ENCODE data around the gene AMZ1. TPM values are rescaled to one million over a fixed set of nuclear protein-coding genes. Genes with fewer than 3 reads are reported as not detected.

AMZ1 gene
- total RNA-seq, 2 donors from 2014 or later: 0.66 to 1.6 TPM

DNA sequence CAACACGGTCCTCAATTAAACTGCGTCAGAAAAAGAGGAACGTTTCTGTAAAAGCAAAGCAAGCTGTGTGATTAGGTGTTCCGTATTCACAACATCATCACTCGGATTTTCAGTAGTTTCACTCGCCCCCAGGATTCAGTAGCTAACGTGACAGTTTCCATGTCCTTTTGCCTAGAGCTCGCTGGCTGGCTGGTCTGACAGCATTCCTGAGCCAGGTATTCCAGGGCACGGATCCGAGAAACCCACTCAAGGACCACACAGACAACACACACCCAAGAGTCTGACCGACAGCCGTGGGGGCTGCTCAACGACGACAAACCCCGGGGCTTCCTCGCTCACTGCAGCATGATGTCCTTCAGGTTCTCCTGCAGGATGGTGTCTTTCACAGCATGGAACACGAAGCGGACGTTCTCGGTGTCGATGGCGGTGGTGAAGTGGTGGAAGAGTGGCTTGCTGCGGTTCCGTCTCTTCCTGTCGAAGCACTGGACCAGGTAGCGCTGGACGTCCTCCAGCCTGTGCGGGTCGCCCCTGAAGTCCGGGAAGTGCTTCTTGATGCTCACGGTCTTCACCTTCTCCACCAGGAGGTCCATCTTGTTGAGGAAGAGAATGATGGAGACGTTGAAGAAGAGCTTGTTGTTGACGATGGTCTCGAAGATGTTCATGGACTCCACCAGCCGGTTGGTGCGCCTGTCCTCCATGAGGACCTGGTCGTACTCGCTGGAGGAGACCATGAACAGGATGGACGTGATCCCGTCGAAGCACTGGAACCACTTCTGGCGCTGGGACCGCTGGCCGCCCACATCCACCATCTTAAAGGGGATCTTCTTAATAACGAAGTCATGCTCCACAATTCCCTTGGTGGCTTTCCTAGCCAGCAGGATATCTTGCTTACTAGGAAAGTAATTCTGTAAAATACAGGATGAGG is 43.1 kb downstream of the AMZ1 start:
- Mint-ChIP-seq H3K4me3 (no peak overlapping the region), H3K27ac (no peak overlapping the region), H3K36me3 (ENCODE audit: low read depth) (peaks cover 61% of the 10 kb centered on the region), H3K4me1 (peaks cover 10% of the 10 kb centered on the region), H3K27me3 (ENCODE audit: insufficient read depth) (no peaks in the 10 kb centered on the region), H3K9me3 (no peaks in the 10 kb centered on the region)
- peak; percentile 30 for DNase-seq
- peaks cover 8% of the 10 kb centered on the region for H3K4me1 ChIP-seq (ENCODE audit: control insufficient read depth, insufficient read depth, low read length)
- H3K27me3 ChIP-seq (ENCODE audit: control insufficient read depth, insufficient read depth, low read length, poor library complexity, severe bottlenecking): no peaks in the 10 kb centered on the region
- no peak overlapping the region for H3K9ac ChIP-seq (ENCODE audit: extremely low read depth, low read length, poor library complexity, severe bottlenecking)
- TF ChIP-seq, protein P1, sequence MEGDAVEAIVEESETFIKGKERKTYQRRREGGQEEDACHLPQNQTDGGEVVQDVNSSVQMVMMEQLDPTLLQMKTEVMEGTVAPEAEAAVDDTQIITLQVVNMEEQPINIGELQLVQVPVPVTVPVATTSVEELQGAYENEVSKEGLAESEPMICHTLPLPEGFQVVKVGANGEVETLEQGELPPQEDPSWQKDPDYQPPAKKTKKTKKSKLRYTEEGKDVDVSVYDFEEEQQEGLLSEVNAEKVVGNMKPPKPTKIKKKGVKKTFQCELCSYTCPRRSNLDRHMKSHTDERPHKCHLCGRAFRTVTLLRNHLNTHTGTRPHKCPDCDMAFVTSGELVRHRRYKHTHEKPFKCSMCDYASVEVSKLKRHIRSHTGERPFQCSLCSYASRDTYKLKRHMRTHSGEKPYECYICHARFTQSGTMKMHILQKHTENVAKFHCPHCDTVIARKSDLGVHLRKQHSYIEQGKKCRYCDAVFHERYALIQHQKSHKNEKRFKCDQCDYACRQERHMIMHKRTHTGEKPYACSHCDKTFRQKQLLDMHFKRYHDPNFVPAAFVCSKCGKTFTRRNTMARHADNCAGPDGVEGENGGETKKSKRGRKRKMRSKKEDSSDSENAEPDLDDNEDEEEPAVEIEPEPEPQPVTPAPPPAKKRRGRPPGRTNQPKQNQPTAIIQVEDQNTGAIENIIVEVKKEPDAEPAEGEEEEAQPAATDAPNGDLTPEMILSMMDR (conservative IDR thresholded peaks at IDR 0.05): no peak
- no peak overlapping the region for H3K4me3 ChIP-seq (ENCODE audit: low read length)
- no peak overlapping the region for H3K27ac ChIP-seq (ENCODE audit: low read depth, low read length)
- no peaks in the 10 kb centered on the region for H3K9me3 ChIP-seq (ENCODE audit: control insufficient read depth, low read length)
- WGBS, 2 experiments (ENCODE audit: insufficient coverage in 1 of 2, insufficient read length in 1 of 2): 96 to 97% methylated on average over 37 to 45 of the region's 45 CpGs
- peaks cover 61% of the 10 kb centered on the region for H3K36me3 ChIP-seq (ENCODE audit: control insufficient read depth, insufficient read depth, low read length)

DNA sequence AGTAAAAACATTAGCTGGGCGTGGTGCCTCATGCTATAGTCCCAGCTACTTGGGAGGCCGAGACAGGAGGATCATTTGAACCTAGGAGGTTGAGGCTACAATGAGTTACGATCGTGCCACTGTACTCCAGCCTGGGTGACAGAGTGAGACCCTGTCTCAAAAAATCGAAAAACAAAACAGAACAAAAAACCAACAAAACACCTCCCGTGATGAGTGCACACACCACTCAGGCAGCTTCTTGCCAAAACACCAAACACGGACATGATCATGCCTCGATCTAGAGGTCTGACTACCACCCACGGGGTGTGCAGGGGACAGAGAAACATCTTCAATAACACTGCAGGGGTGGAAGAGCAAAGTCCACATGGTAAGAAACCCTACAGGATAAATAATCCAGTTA is 44.4 kb downstream of the AMZ1 start:
- TF ChIP-seq, protein P1 (conservative IDR thresholded peaks at IDR 0.05): no peak
- H3K27ac Mint-ChIP-seq: no peak overlapping the region

DNA sequence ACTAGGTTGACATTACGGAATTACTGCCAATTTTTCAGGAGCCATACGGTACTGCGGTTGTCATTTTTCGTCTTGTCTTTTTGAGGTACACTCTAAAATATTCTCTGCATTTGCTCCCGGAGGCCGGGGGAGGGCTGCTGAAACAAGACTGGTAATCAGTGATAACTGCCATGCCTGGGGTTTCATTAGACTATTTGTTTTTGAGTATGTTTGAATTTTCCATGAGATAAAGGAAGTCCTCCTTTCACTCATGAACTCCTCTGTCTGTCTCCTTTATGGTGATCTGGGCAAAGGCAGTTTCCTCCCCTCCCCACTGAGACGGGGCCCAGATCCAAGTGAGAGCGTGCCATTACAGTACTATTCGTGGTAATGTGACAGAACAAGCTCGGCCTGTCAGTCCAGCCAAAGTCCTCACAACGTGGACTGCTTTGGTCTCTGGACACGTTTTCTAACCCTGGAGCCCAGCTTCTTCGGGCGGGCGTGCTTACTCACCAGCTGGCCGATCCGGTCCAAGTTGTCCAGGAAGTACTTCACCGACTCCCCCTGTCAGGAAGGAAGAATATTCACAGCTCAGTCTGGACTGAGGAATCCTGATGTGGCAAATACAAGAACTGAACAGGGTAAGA is 45.1 kb downstream of the AMZ1 start:
- WGBS, 2 experiments (ENCODE audit: insufficient coverage in 1 of 2, insufficient read length in 1 of 2): 94 to 98% methylated on average over 18 of the region's 18 CpGs
- no peak overlapping the region for H3K4me3 Mint-ChIP-seq
- H3K27me3 Mint-ChIP-seq (ENCODE audit: insufficient read depth): no peaks in the 10 kb centered on the region
- Histone ChIP-seq H3K9ac (ENCODE audit: extremely low read depth, low read length, poor library complexity, severe bottlenecking) (no peak overlapping the region), H3K9me3 (ENCODE audit: control insufficient read depth, low read length) (no peaks in the 10 kb centered on the region), H3K36me3 (ENCODE audit: control insufficient read depth, insufficient read depth, low read length) (peaks cover 56% of the 10 kb centered on the region), H3K4me1 (ENCODE audit: control insufficient read depth, insufficient read depth, low read length) (peaks cover 8% of the 10 kb centered on the region), H3K27ac (ENCODE audit: low read depth, low read length) (no peak overlapping the region), H3K27me3 (ENCODE audit: control insufficient read depth, insufficient read depth, low read length, poor library complexity, severe bottlenecking) (no peaks in the 10 kb centered on the region), H3K4me3 (ENCODE audit: low read length) (peak overlapping the region; percentile 39)
- no peaks in the 10 kb centered on the region for H3K9me3 Mint-ChIP-seq
- DNase-seq: no peak
- TF ChIP-seq, protein P1 (conservative IDR thresholded peaks at IDR 0.05): no peak
- peaks cover 54% of the 10 kb centered on the region for H3K36me3 Mint-ChIP-seq (ENCODE audit: low read depth)
- peaks cover 14% of the 10 kb centered on the region for H3K4me1 Mint-ChIP-seq
- peak overlapping the region; percentile 0 for H3K27ac Mint-ChIP-seq

More for the DNA sequence above, 44.4 kb downstream of the AMZ1 start:
- Histone ChIP-seq H3K4me3 (ENCODE audit: low read length) (peak overlapping the region; percentile 39), H3K27me3 (ENCODE audit: control insufficient read depth, insufficient read depth, low read length, poor library complexity, severe bottlenecking) (no peaks in the 10 kb centered on the region), H3K9ac (ENCODE audit: extremely low read depth, low read length, poor library complexity, severe bottlenecking) (no peak overlapping the region), H3K4me1 (ENCODE audit: control insufficient read depth, insufficient read depth, low read length) (peaks cover 8% of the 10 kb centered on the region), H3K27ac (ENCODE audit: low read depth, low read length) (no peak overlapping the region), H3K9me3 (ENCODE audit: control insufficient read depth, low read length) (no peaks in the 10 kb centered on the region), H3K36me3 (ENCODE audit: control insufficient read depth, insufficient read depth, low read length) (peaks cover 54% of the 10 kb centered on the region)
- Mint-ChIP-seq H3K4me1 (peaks cover 14% of the 10 kb centered on the region), H3K4me3 (no peak overlapping the region), H3K27me3 (ENCODE audit: insufficient read depth) (no peaks in the 10 kb centered on the region), H3K9me3 (no peaks in the 10 kb centered on the region), H3K36me3 (ENCODE audit: low read depth) (peaks cover 56% of the 10 kb centered on the region)
- 94 to 100% methylated on average over 2 to 9 of the region's 9 CpGs for WGBS, 2 experiments (ENCODE audit: insufficient coverage in 1 of 2, insufficient read length in 1 of 2)
- DNase-seq: no peak

Measured in endodermal cell (in vitro differentiated cells).